Testis (tissue), 3 donors: ENCODE results near the gene GPR68. TPM values are rescaled to one million over a fixed set of nuclear protein-coding genes. Genes with fewer than 3 reads are reported as not detected.

ENCODE experiments used
- DNase-seq: peaks from one replicate; pipeline ENCODE4 v3.0.0-alpha.2; 2019
- H3K27ac ChIP-seq, 2 donors: fragments of 200-600 bp; sonication (generic); one replicate each; pipeline ENCODE4 v1.5.1; 2019
- H3K27me3 ChIP-seq: fragments of 200-600 bp; sonication (generic); one replicate; pipeline ENCODE4 v1.5.1; 2019
- H3K36me3 ChIP-seq: fragments of 200-600 bp; sonication (generic); one replicate; pipeline ENCODE4 v1.5.1; 2017; ENCODE audit warnings: low read depth; ENCODE audit errors: missing control alignments
- H3K4me1 ChIP-seq: fragments of 200-600 bp; sonication (generic); one replicate; pipeline ENCODE4 v1.5.1; 2019
- H3K4me3 ChIP-seq, 2 donors: fragments of 200-600 bp; sonication (generic); one replicate each; pipeline ENCODE4 v1.5.1; 2017 to 2019
- H3K9me3 ChIP-seq: fragments of 200-600 bp; sonication (generic); one replicate; pipeline ENCODE4 v1.5.1; 2017
- POLR2A ChIP-seq: fragments of 450-650 bp; IDR thresholded peaks from one replicate; pipeline ENCODE4 v1.6.1; 2017; ENCODE audit warnings: antibody characterized with exemption, mild to moderate bottlenecking, moderate library complexity
- WGBS, 2 donors: methylation state at CpG; one replicate each; pipeline ENCODE4 v1.1.5; 2018; 5-methylcytosine and 5-hydroxymethylcytosine counted together
- intact Hi-C: fragments of 100-400 bp; cut with DNase I; formaldehyde crosslinking; loops from one replicate; pipeline ENCODE4 v1.15.1; 2023; ENCODE audit warnings: low total_unique reads
- polyA plus RNA-seq: library from polyadenylated mRNA; stranded (reverse); fragments of 350-450 nt; fragmentation: Illumina TruSeq; extraction: RNeasy Lipid Tissue Mini Kit (QIAGEN cat#74804); gene quantifications from one replicate; pipeline ENCODE4 v1.2.3, GENCODE V29; 2014; ENCODE audit warnings: low read depth, low replicate concordance; ENCODE audit not compliant: insufficient read depth
- total RNA-seq, 2 donors: library from RNA; depleted of rRNA; stranded (reverse); fragments of >200 nt; gene quantifications; one replicate each; pipeline ENCODE4 v1.2.3, GENCODE V29; 2016
- TF ChIP-seq, protein P1 (sequence below), 3 experiments: fragments of 450-650 bp in 2 of 3; fragments of 200-600 bp in 1 of 3; sonication (generic) in 1 of 3; IDR thresholded peaks; one replicate each; pipeline ENCODE4 v1.5.1; 2016 to 2019; ENCODE audit warnings: antibody characterized with exemption in 3 of 3, mild to moderate bottlenecking in 2 of 3, moderate library complexity in 1 of 3

Gene GPR68
- total and polyA plus RNA-seq, 3 donors from 2014 or later = 1.1 to 3.8 (median 2.4) TPM

- H3K27me3 ChIP-seq = no peaks in the 10 kb centered on the region
- H3K9me3 ChIP-seq = no peaks in the 10 kb centered on the region
- H3K36me3 ChIP-seq = no peaks in the 10 kb centered on the region
- WGBS, 2 donors = 78 to 81% methylated on average over 8 of the region's 8 CpGs
- no peak overlapping the region for H3K27ac ChIP-seq
- TF ChIP-seq, protein P1, sequence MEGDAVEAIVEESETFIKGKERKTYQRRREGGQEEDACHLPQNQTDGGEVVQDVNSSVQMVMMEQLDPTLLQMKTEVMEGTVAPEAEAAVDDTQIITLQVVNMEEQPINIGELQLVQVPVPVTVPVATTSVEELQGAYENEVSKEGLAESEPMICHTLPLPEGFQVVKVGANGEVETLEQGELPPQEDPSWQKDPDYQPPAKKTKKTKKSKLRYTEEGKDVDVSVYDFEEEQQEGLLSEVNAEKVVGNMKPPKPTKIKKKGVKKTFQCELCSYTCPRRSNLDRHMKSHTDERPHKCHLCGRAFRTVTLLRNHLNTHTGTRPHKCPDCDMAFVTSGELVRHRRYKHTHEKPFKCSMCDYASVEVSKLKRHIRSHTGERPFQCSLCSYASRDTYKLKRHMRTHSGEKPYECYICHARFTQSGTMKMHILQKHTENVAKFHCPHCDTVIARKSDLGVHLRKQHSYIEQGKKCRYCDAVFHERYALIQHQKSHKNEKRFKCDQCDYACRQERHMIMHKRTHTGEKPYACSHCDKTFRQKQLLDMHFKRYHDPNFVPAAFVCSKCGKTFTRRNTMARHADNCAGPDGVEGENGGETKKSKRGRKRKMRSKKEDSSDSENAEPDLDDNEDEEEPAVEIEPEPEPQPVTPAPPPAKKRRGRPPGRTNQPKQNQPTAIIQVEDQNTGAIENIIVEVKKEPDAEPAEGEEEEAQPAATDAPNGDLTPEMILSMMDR (IDR thresholded peaks at IDR 0.05) = no peak
- TF ChIP-seq POLR2A = no peak
- no peak overlapping the region for H3K4me3 ChIP-seq
- H3K4me1 ChIP-seq = no peaks in the 10 kb centered on the region
- no peak for DNase-seq
- intact Hi-C loops = no loop called here
These were observed 5.8 kb downstream of the GPR68 start for GRCh38 chr14:91238661-91239060.

GRCh38 chr14:91238085-91238484 lies 6.4 kb downstream of the GPR68 start:
- intact Hi-C loops = no loop called here
- H3K27me3 ChIP-seq = no peaks in the 10 kb centered on the region
- TF ChIP-seq, protein P1 (IDR thresholded peaks at IDR 0.05) = no peak
- no peak for TF ChIP-seq POLR2A
- H3K36me3 ChIP-seq = no peaks in the 10 kb centered on the region
- 78 to 88% methylated on average over 4 of the region's 4 CpGs for WGBS, 2 donors
- no peak overlapping the region for H3K4me3 ChIP-seq
- H3K4me1 ChIP-seq = no peaks in the 10 kb centered on the region
- no peak overlapping the region for H3K27ac ChIP-seq
- DNase-seq = no peak
- no peaks in the 10 kb centered on the region for H3K9me3 ChIP-seq

DNA sequence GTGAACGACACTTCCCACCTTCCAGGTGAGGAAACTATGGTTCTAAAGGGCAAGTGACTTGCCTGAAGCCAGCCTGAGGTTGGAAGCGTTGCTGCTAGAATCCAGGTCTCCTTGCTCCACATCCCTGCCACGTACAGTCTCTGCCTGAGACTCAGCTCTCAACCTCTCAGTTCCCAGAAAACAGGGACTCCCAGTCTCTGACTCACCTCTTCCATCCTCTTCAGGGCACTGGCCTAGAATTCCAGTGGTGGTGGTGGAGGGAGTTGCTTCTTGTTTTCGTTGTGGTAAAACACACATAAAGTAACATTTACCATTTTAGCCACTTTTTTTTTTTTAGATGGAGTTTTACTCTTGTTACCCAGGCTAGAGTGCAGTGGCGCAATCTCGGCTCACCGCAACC lies 7.3 kb downstream of the GPR68 start:
- TF ChIP-seq, protein P1 (IDR thresholded peaks at IDR 0.05) = no peak
- no peak for TF ChIP-seq POLR2A
- Histone ChIP-seq H3K36me3 (no peaks in the 10 kb centered on the region), H3K27ac (no peak overlapping the region), H3K4me1 (no peaks in the 10 kb centered on the region), H3K9me3 (no peaks in the 10 kb centered on the region), H3K27me3 (no peaks in the 10 kb centered on the region), H3K4me3 (no peak overlapping the region)
- no peak for DNase-seq
- intact Hi-C loops = no loop called here
- WGBS, 2 donors = 91 to 92% methylated on average over 7 of the region's 7 CpGs

DNA sequence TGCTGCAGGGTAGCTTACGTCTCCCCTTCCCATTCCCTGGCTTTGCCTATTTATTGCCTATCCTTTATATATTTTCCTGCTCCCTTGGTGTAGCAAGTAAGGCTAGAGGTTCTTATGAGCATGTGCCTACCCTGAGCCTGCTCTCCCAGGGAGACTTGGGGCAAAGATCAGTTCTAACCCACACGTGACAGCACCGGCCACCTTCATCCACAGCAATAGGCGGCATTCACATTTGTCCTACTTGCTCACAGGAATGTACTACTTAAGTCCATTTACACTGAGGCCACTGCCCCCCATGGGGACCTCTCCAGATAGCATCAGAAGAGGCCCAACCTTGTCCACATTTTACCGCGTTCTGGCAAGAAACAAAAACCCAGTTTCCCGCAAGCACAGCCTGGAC lies 8.7 kb downstream of the GPR68 start:
- no peaks in the 10 kb centered on the region for H3K4me1 ChIP-seq
- H3K9me3 ChIP-seq = no peaks in the 10 kb centered on the region
- TF ChIP-seq, protein P1 (IDR thresholded peaks at IDR 0.05) = no peak
- TF ChIP-seq POLR2A = no peak
- no peaks in the 10 kb centered on the region for H3K27me3 ChIP-seq
- WGBS, 2 donors = 91 to 96% methylated on average over 7 of the region's 7 CpGs
- no peak for DNase-seq
- H3K36me3 ChIP-seq = no peaks in the 10 kb centered on the region
- intact Hi-C loops = no loop called here
- no peak overlapping the region for H3K27ac ChIP-seq
- H3K4me3 ChIP-seq = no peak overlapping the region

- intact Hi-C loops = no loop called here
- no peaks in the 10 kb centered on the region for H3K36me3 ChIP-seq
- H3K4me3 ChIP-seq = no peak overlapping the region
- no peaks in the 10 kb centered on the region for H3K9me3 ChIP-seq
- no peak for TF ChIP-seq POLR2A
- TF ChIP-seq, protein P1 (IDR thresholded peaks at IDR 0.05) = no peak
- 58 to 80% methylated on average over 10 to 16 of the region's 16 CpGs for WGBS, 2 donors
- H3K4me1 ChIP-seq = no peaks in the 10 kb centered on the region
- DNase-seq = no peak
- H3K27me3 ChIP-seq = no peaks in the 10 kb centered on the region
- H3K27ac ChIP-seq = no peak overlapping the region
These were observed 9.8 kb downstream of the GPR68 start for GRCh38 chr14:91234791-91235114.
